ENCODE measurements around the gene CARHSP1. TPM values are rescaled to one million over a fixed set of nuclear protein-coding genes. Genes with fewer than 3 reads are reported as not detected.
A peak's percentile ranks its signal among the peaks of the same experiment; 100 is the strongest.

Gene CARHSP1
- total RNA-seq, 2 donors from 2014 or later, result 28.4 to 84.8 TPM

DNA sequence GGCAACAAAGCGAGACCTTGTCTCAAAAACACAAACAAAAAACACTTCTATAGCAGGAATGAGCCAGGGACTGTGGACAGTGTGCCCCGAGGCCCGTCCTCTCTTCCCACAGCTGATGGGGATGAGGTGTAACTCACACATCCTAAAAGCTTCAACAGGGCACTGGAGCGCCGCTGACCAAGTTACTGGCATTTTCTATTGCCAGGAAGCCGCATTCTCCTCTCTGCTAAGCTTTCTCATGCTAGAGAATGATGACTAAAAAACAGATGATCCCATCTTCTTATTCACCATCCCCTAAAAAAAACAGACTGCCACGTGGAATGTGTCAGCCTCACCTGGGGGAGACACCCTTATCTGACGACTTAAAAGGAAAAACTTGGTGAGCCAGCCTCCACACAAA is 16.3 kb downstream of the CARHSP1 start:
- Histone ChIP-seq H3K4me1 (peaks cover 0 to 12% of the 10 kb centered on the region in 2 donors), H3K36me3 (peaks cover 59% of the 10 kb centered on the region), H3K27ac (peak overlapping the region; percentile 3 to 16), H3K27me3 (no peaks in the 10 kb centered on the region), H3K9me3 (no peaks in the 10 kb centered on the region), H3K4me3 (no peak overlapping the region)
- TF ChIP-seq, protein P1, sequence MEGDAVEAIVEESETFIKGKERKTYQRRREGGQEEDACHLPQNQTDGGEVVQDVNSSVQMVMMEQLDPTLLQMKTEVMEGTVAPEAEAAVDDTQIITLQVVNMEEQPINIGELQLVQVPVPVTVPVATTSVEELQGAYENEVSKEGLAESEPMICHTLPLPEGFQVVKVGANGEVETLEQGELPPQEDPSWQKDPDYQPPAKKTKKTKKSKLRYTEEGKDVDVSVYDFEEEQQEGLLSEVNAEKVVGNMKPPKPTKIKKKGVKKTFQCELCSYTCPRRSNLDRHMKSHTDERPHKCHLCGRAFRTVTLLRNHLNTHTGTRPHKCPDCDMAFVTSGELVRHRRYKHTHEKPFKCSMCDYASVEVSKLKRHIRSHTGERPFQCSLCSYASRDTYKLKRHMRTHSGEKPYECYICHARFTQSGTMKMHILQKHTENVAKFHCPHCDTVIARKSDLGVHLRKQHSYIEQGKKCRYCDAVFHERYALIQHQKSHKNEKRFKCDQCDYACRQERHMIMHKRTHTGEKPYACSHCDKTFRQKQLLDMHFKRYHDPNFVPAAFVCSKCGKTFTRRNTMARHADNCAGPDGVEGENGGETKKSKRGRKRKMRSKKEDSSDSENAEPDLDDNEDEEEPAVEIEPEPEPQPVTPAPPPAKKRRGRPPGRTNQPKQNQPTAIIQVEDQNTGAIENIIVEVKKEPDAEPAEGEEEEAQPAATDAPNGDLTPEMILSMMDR (IDR thresholded peaks at IDR 0.05), result no peak
- DNase-seq (ENCODE audit: low spot score), result no peak

DNA sequence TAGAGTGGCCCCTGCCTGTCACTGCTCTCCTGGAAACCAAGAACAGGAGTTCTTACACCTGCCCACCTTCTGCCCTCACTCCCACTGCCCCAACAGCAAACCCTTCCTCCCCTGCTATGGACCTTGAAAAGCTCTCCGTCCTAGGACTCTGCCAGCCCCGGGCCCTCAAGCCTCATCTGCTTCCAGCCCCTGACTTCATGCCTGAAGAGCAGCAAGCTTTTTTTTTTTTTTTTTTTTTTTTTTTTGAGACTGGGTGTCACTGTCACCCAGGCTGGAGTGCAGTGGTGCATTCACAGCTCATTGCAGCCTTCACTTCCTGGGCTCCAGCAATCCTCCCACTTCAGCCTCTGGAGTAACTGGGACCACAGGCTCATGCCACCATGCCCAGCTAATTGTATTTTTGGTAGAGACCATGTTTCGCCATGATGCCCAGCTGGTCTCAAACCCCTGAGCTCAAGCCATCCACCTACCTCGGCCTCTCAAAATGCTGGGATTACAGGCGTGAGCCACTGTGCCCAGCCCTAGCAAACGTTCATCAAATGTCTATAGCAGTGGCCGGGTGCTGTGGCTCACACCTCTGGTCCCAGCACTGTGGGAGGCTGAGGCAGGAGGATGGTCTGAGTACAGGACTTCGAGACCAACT is 16.9 kb downstream of the CARHSP1 start:
- Histone ChIP-seq H3K4me1 (peaks cover 0 to 12% of the 10 kb centered on the region in 2 donors), H3K27me3 (no peaks in the 10 kb centered on the region), H3K9me3 (no peaks in the 10 kb centered on the region), H3K36me3 (peaks cover 59% of the 10 kb centered on the region), H3K27ac (peak overlapping the region in 1 of 2 donors; percentile 3), H3K4me3 (no peak overlapping the region)
- TF ChIP-seq, protein P1 (IDR thresholded peaks at IDR 0.05), result no peak
- no peak for DNase-seq (ENCODE audit: low spot score)

- TF ChIP-seq, protein P1 (IDR thresholded peaks at IDR 0.05), result no peak
Measured at GRCh38 chr16:8850279-8850885, 18.4 kb downstream of the CARHSP1 start.

GRCh38 chr16:8849411-8850011 is 19.3 kb downstream of the CARHSP1 start:
- Histone ChIP-seq H3K4me3 (no peak overlapping the region), H3K27me3 (no peaks in the 10 kb centered on the region), H3K27ac (peak overlapping the region in 1 of 2 donors; percentile 34), H3K9me3 (no peaks in the 10 kb centered on the region), H3K4me1 (peaks cover 0 to 12% of the 10 kb centered on the region in 2 donors), H3K36me3 (peaks cover 42% of the 10 kb centered on the region)
- TF ChIP-seq, protein P1 (IDR thresholded peaks at IDR 0.05), result no peak
- DNase-seq (ENCODE audit: low spot score), result no peak

More at GRCh38 chr16:8850279-8850885, 18.4 kb downstream of the CARHSP1 start:
- Histone ChIP-seq H3K4me1 (peaks cover 0 to 12% of the 10 kb centered on the region in 2 donors), H3K9me3 (no peaks in the 10 kb centered on the region), H3K27me3 (no peaks in the 10 kb centered on the region), H3K36me3 (peaks cover 50% of the 10 kb centered on the region), H3K27ac (peak overlapping the region; percentile 32 to 35), H3K4me3 (no peak overlapping the region)
- DNase-seq (ENCODE audit: low spot score), result no peak

GRCh38 chr16:8848939-8849391 is 19.8 kb downstream of the CARHSP1 start:
- H3K4me1 ChIP-seq, result peaks cover 0 to 12% of the 10 kb centered on the region in 2 donors
- no peaks in the 10 kb centered on the region for H3K27me3 ChIP-seq
- TF ChIP-seq, protein P1 (IDR thresholded peaks at IDR 0.05), result no peak
- H3K9me3 ChIP-seq, result no peaks in the 10 kb centered on the region
- no peak overlapping the region for H3K4me3 ChIP-seq
- H3K27ac ChIP-seq, result no peak overlapping the region
- peaks cover 38% of the 10 kb centered on the region for H3K36me3 ChIP-seq
- no peak for DNase-seq (ENCODE audit: low spot score)
